ENCODE measurements around the gene RRM2.

DNA sequence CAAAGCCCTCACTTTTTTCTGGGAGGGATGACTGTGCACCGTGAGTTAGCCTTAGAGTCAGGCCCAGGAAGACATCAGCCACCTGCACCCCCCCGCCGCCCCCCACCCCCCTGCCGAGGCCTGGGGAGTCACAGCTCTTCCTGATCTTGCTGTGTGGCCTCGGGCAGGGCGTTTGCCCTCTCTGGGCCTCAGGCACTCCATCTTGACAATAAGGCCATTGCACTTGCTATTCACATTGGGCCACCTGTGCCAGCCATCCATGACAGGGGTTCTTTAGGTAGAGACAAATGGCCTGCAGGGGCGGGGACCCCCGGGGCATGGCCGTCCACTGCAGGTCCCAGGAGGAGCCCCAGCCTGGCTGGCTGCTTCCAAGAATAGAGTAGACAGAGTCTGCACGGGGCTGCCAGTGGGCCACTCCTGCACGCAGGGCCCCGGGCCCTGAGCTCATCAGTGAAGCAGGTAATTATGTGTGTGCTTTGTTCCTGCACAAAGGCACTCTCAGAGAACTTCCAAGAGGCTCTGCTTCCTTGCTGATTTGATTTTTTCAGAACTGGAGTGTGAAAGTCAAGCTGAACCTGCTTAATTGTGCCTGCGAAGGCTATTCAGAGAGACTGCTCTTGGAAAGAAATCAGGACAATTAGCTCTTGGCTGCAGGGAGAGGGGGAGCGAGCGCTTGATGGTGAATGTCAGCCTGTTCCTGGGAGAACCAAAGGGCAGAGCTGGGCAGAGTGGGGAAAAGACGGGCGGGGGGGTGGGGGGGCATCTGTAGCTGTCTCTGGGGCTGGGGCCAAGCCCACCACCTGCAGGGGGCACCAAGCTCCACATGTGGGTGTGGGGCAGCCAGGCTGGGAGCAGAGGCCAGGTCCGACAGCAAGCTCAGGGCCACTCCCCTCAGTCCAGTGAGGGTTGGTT, 40.3 kb downstream of the RRM2 start:
- TF ChIP-seq EZH2 (IDR thresholded peaks at IDR 0.05; ENCODE audit: insufficient read depth, poor library complexity, severe bottlenecking) (no peak), EZH2phosphoT487 (IDR thresholded peaks at IDR 0.05; ENCODE audit: insufficient read depth, low read depth) (no peak)

All from GM23248 (cell line).